Adrenal gland (tissue), 5 donors: ENCODE results near the gene ITIH3.

Experiments
- POLR2A ChIP-seq, 2 donors: fragments of 450-650 bp; IDR thresholded peaks; one replicate each; pipeline ENCODE4 v1.6.1; 2017; ENCODE audit warnings: antibody characterized with exemption in 2 of 2, mild to moderate bottlenecking in 2 of 2, moderate library complexity in 1 of 2
- TF ChIP-seq, protein P1 (sequence below), 6 experiments: fragments of 450-650 bp in 4 of 6; fragments of 200-600 bp in 2 of 6; sonication (generic) in 1 of 6; IDR thresholded peaks; 1 replicate in 5 of 6; 2 replicates in 1 of 6; pipeline versions ENCODE4 v1.5.1 to v1.8.0; 2016 to 2021; ENCODE audit warnings: antibody characterized with exemption in 6 of 6, mild to moderate bottlenecking in 2 of 6, moderate library complexity in 1 of 6
- donor health status: DM: no; HTN: no; CAD: no.

GRCh38 chr3:52843881-52844280 lies 49.3 kb downstream of the ITIH3 start:
- no peak for TF ChIP-seq POLR2A (IDR thresholded peaks at IDR 0.05)
- TF ChIP-seq, protein P1, sequence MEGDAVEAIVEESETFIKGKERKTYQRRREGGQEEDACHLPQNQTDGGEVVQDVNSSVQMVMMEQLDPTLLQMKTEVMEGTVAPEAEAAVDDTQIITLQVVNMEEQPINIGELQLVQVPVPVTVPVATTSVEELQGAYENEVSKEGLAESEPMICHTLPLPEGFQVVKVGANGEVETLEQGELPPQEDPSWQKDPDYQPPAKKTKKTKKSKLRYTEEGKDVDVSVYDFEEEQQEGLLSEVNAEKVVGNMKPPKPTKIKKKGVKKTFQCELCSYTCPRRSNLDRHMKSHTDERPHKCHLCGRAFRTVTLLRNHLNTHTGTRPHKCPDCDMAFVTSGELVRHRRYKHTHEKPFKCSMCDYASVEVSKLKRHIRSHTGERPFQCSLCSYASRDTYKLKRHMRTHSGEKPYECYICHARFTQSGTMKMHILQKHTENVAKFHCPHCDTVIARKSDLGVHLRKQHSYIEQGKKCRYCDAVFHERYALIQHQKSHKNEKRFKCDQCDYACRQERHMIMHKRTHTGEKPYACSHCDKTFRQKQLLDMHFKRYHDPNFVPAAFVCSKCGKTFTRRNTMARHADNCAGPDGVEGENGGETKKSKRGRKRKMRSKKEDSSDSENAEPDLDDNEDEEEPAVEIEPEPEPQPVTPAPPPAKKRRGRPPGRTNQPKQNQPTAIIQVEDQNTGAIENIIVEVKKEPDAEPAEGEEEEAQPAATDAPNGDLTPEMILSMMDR (IDR thresholded peaks at IDR 0.05): no peak
